Measurements from ENCODE around the gene PFN1.

GRCh38 chr17:4987767-4988567 is 39.6 kb upstream of the PFN1 start:
- TF ChIP-seq POLR2AphosphoS5 (IDR thresholded peaks at IDR 0.05; ENCODE audit: low read depth, low read length) (no peak), POLR2A (IDR thresholded peaks at IDR 0.05; ENCODE audit: low read depth, low read length) (no peak; the same call in 1 of the 2 replicates), TAF1 (IDR thresholded peaks at IDR 0.05; ENCODE audit: low read depth, low read length) (0 out of 2 replicates have a peak, but pooled peaks have one; percentile 4), PAX5 (IDR thresholded peaks at IDR 0.05; ENCODE audit: insufficient read depth, low read length, severe bottlenecking) (no peak)
